IPS-15b (cell line): ENCODE data around the gene PHC2.

Source experiments
- H3K27me3 ChIP-seq: one replicate; pipeline ENCODE4 v1.6.1; 2013; ENCODE audit warnings: low read length; ENCODE audit not compliant: control insufficient read depth, insufficient read depth
- H3K36me3 ChIP-seq: one replicate; pipeline ENCODE4 v1.6.1; 2013; ENCODE audit warnings: low read length; ENCODE audit not compliant: control insufficient read depth, insufficient read depth
- H3K4me1 ChIP-seq: one replicate; pipeline ENCODE4 v1.6.1; 2013; ENCODE audit warnings: mild to moderate bottlenecking, low read length; ENCODE audit not compliant: control insufficient read depth, insufficient read depth
- H3K4me3 ChIP-seq: one replicate; pipeline ENCODE4 v1.5.1; 2013; ENCODE audit warnings: low read depth, low read length
- H3K9ac ChIP-seq: one replicate; pipeline ENCODE4 v1.6.1; 2013; ENCODE audit warnings: low read depth, mild to moderate bottlenecking, low read length
- H3K9me3 ChIP-seq: one replicate; pipeline ENCODE4 v1.6.1; 2013; ENCODE audit warnings: mild to moderate bottlenecking, low read length; ENCODE audit not compliant: control insufficient read depth, insufficient read depth

The PHC2 gene

DNA sequence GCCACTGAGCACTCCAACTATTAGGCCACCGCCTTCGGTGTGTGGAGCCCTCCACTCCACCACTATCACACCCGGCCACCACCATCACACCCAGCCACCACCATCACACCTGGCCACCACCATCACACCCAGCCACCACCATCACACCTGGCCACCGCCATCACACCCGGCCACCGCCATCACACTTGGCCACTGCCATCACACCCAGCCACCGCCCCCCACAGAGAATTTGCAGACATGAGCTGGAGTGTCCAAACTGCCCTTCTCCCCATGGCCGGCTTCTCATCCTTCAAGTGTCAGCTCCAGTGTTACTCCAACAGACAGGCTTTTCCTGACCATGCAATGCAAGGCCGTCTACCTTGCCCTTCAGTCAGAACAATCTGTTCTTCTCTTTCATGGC lies 59.6 kb downstream of the PHC2 start:
- H3K4me3 ChIP-seq: no peak overlapping the region
- no peak overlapping the region for H3K9ac ChIP-seq
- H3K4me1 ChIP-seq: peaks cover 6% of the 10 kb centered on the region
- no peaks in the 10 kb centered on the region for H3K36me3 ChIP-seq
- H3K27me3 ChIP-seq: peaks cover 12% of the 10 kb centered on the region
- no peaks in the 10 kb centered on the region for H3K9me3 ChIP-seq

DNA sequence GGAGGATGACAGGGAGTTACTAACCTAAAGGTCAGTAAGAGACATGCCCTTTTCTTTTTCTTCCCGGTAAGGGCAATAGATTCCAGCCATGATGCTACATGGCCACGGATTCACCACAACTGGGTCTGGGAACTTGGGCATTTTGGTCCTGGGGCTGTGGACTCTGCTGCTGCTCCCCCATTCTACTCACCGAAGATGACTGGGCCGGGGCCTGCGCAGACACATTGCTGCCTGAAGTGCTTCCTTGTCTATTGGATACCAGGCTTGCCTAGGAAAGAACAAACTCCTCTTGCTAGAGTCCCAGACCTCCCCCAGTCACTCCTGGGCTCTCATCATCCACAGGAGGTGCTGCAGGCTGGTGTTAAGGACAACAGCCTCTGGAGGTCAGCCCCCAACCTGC lies 60.1 kb downstream of the PHC2 start:
- H3K36me3 ChIP-seq: no peaks in the 10 kb centered on the region

DNA sequence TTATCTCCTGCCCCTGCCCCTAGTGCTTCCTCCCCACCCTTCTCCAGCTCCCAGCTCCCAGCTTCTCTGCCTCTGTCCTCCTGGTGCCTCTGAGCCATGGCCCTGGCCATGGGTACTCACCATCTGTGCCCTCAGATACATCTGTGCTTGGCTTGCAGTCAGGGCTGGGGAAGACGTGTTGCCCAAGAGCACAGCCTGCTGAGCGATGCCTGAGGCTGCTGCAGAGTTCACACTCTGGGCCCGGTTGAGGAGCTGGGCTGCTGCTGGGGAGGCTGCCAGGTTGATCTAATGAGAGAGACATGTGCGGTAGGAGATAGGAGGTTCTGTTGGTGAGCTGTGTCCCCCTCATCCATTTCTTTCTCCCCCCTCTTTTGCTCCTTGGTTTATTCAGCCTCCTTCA lies 60.6 kb downstream of the PHC2 start:
- Histone ChIP-seq H3K27me3 (peaks cover 16% of the 10 kb centered on the region), H3K4me1 (peaks cover 6% of the 10 kb centered on the region), H3K9me3 (no peaks in the 10 kb centered on the region), H3K9ac (no peak overlapping the region), H3K4me3 (no peak overlapping the region), H3K36me3 (no peaks in the 10 kb centered on the region)

More for the DNA sequence above, 60.1 kb downstream of the PHC2 start:
- no peaks in the 10 kb centered on the region for H3K9me3 ChIP-seq
- no peak overlapping the region for H3K9ac ChIP-seq
- peaks cover 6% of the 10 kb centered on the region for H3K4me1 ChIP-seq
- peaks cover 12% of the 10 kb centered on the region for H3K27me3 ChIP-seq
- no peak overlapping the region for H3K4me3 ChIP-seq

DNA sequence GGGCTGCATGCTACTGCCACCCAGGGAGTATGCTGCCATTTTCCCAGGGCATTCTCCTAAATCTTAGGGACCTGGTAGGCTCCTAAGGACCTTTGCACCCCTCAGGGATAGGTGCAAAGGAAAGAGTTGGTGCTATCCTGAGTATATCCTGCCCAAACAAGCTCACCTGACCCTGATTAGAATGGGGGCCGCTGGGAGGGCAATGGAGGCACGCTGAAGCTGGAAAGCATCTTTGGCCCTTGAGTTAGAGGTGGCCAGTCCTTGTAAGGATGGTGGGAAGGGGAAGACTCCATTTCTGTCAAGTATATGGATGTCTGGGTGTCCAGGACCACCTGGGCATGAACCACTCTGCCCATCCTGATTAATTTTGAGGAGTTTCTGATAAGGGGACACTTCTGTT lies 61.1 kb downstream of the PHC2 start:
- Histone ChIP-seq H3K36me3 (no peaks in the 10 kb centered on the region), H3K9ac (no peak overlapping the region), H3K4me3 (no peak overlapping the region), H3K9me3 (no peaks in the 10 kb centered on the region), H3K27me3 (peaks cover 16% of the 10 kb centered on the region), H3K4me1 (peaks cover 7% of the 10 kb centered on the region)

DNA sequence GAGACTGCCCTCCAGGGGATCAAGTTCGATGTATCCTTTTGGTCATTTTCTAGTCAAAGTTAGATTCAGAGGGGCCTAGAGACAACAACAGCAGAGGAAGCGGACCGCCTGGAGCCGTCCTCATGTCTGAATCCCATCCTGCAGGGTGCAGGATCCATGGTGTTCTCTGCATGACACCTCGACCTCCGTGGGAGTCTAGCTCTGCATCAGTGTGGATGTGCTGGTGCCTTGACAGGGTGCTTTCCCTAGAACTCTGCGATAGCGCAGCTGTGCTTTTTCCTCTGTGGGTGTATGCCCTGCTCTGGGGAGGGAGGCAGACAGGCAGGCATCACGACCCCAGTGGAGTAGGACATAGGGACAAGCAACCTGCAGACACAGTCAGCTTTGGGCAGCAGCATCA lies 61.8 kb downstream of the PHC2 start:
- no peaks in the 10 kb centered on the region for H3K9me3 ChIP-seq
- peaks cover 16% of the 10 kb centered on the region for H3K27me3 ChIP-seq
- no peaks in the 10 kb centered on the region for H3K36me3 ChIP-seq
- no peak overlapping the region for H3K4me3 ChIP-seq
- H3K4me1 ChIP-seq: peaks cover 14% of the 10 kb centered on the region
- no peak overlapping the region for H3K9ac ChIP-seq

GRCh38 chr1:33368431-33368830 lies 62.5 kb downstream of the PHC2 start:
- Histone ChIP-seq H3K27me3 (peaks cover 16% of the 10 kb centered on the region), H3K36me3 (no peaks in the 10 kb centered on the region), H3K4me3 (no peak overlapping the region), H3K4me1 (peaks cover 18% of the 10 kb centered on the region), H3K9me3 (no peaks in the 10 kb centered on the region), H3K9ac (no peak overlapping the region)

DNA sequence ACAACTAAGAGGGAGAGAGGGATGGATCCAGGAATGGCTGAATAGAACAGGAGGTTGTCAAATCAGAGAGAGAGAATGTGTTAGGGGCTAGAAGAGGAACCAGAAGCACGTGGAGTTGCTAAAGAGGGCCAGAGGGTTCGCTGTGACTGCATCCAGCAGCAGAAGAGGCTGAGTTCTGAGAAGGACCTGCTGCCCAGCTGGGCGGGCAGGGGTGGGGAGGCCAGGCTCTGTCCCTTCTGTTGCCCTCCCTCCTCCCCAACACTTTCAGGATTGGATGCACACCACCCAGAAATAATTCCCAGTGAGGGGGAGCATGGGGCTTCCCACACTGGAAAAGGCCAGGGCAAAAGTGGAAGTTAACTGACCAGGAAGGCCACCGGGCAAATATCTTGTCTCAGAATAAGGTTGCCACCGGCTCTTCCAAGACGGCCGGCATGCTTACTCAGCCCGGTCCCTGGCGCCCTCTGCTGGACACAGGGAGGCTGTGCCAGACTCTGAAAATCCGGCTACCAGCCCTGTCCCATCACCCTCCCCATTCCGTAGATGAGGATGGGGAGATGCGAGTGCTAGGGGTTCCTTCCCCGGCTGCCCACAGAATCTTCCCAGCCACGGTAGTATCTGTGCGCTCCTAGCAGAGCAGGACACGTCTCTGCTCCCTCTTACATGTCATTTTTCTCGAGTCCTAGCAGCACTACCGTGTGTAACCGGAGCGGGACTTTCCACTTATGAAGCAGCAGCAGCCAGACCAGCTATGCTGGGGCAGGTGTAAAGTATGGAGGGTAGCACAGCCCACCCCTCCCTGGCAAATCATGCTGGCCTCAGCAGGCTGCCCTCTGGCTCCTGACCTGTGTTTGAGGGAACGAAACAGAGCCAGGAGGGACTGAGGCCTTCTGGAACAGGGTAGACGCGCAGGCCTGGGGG lies 63.1 kb downstream of the PHC2 start:
- Histone ChIP-seq H3K4me3 (no peak overlapping the region), H3K9me3 (no peaks in the 10 kb centered on the region), H3K36me3 (no peaks in the 10 kb centered on the region), H3K9ac (no peak overlapping the region), H3K27me3 (peaks cover 16% of the 10 kb centered on the region), H3K4me1 (peaks cover 24% of the 10 kb centered on the region)

DNA sequence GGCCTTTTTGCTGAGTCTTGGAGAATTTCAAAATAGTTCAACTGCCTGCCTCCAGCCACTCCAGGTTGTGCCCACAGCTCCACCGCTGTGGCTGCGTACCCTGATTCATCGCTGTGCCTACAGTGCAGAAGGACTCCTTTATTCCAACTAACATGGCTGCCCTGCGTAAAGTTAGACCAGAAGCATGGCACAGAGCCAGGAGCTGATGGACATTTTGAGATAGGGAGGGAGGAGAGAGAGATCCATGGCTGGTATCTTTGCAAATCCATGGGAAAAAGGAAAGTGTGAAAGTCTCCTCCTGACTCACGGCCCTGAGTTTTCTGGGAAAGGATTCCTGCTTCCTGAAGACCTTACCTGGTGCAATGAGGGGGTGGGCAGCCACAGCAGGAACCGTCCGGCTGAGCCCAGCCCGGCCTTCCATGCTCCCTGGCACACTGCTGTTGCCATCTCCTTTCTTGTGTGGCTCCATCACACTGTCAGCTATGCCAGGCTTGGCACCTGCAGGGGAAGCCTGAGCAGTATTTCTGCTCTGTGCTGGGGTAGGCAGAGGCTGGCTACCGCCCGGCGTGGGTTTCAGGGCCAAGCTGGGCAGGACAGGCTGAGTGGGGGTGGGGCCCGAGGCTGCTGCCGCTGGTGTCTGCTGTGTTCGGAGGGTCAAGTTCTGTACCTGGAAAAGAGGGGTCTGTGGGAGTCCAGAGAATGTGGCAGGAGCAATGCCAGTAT lies 64.0 kb downstream of the PHC2 start:
- Histone ChIP-seq H3K27me3 (peaks cover 16% of the 10 kb centered on the region), H3K9me3 (no peaks in the 10 kb centered on the region), H3K36me3 (no peaks in the 10 kb centered on the region), H3K4me1 (peaks cover 23% of the 10 kb centered on the region), H3K9ac (no peak overlapping the region), H3K4me3 (no peak overlapping the region)

DNA sequence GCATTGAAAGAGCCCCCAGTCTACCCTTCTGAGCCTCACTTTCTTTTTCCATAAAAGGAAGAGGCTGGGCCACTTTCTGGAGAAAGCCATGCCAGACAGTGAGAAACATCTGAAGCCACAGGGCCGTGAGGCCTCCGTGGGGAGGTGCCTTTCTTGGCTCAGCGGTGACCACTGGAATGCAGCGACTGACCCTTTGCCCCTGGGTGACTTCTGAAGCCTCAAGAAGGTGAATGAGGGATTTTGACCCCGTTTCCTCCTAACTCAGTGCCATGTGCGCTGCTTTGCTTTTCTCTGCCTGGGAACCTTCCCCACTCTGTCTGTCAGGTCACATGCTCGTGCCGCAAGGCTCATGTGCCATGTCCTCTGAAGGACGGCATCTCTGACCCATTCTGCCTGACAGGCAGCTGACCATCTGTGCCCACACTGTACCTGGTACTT lies 65.3 kb downstream of the PHC2 start:
- Histone ChIP-seq H3K4me3 (no peak overlapping the region), H3K4me1 (peaks cover 32% of the 10 kb centered on the region), H3K27me3 (peaks cover 16% of the 10 kb centered on the region), H3K36me3 (no peaks in the 10 kb centered on the region), H3K9ac (no peak overlapping the region), H3K9me3 (no peaks in the 10 kb centered on the region)

- Histone ChIP-seq H3K9ac (no peak overlapping the region), H3K4me3 (peak overlapping the region; percentile 1), H3K9me3 (no peaks in the 10 kb centered on the region), H3K36me3 (no peaks in the 10 kb centered on the region), H3K4me1 (peaks cover 35% of the 10 kb centered on the region), H3K27me3 (peaks cover 21% of the 10 kb centered on the region)
Observed at GRCh38 chr1:33364565-33364918, 66.4 kb downstream of the PHC2 start.

DNA sequence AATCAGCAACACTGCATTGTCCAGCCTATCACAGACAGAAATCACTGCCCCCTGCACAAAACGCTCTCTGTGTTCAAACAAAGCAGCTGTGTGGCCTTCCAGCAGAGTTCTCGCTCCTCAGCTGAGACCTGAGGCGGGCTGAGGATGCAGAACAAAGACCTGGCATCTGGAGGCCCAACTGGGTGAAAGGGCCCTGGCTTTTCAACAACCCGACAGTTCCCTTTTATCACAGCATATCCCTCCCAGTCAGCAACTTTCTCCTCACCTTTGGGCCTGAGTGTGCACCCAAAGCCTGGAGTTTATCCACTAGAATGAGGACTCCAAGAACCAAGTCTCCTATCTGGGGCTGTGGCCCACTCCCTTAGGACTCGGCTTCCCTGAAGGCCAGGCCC lies 67.4 kb downstream of the PHC2 start:
- H3K9ac ChIP-seq: no peak overlapping the region
- peak overlapping the region; percentile 24 for H3K4me3 ChIP-seq
- peaks cover 24% of the 10 kb centered on the region for H3K27me3 ChIP-seq
- no peaks in the 10 kb centered on the region for H3K9me3 ChIP-seq
- no peaks in the 10 kb centered on the region for H3K36me3 ChIP-seq
- peaks cover 36% of the 10 kb centered on the region for H3K4me1 ChIP-seq

GRCh38 chr1:33363021-33363420 lies 67.9 kb downstream of the PHC2 start:
- Histone ChIP-seq H3K4me3 (no peak overlapping the region), H3K4me1 (peaks cover 34% of the 10 kb centered on the region), H3K36me3 (no peaks in the 10 kb centered on the region), H3K9ac (no peak overlapping the region), H3K9me3 (no peaks in the 10 kb centered on the region), H3K27me3 (peaks cover 29% of the 10 kb centered on the region)
